K562 treated with DMSO at 1 percent for 24 hours (cell line): ENCODE results near the gene PRPS1. TPM values are rescaled to one million over a fixed set of nuclear protein-coding genes. Genes with fewer than 3 reads are reported as not detected.

Source experiments
- total RNA-seq: library from RNA; unstranded; fragments of 300-600 nt; gene quantifications from 2 replicates; pipeline ENCODE4 v1.2.3, GENCODE V29; 2022; ENCODE audit warnings: low read depth; ENCODE audit not compliant: insufficient read depth

PRPS1 gene
- 51.6 and 56.7 TPM in 2 replicates for total RNA-seq

GRCh38 chrX:107627838-107628661, at the start of gene PRPS1:
Gene PRPS1 (plus strand): TSS chrX:107628510. CDS start chrX:107628629, 119 bp downstream.

Other genes with a start within 250 kb of the PRPS1 start
- gene FRMPD3, start 178.9 kb upstream of the PRPS1 start, total RNA-seq: not detected in 2 replicates
- gene TSC22D3, start 147.3 kb downstream of the PRPS1 start, total RNA-seq: 12.3 and 15.0 TPM in 2 replicates
- gene NCBP2L, start 149.2 kb downstream of the PRPS1 start, total RNA-seq: not detected in 2 replicates
- gene MID2, start 197.4 kb downstream of the PRPS1 start, total RNA-seq: not detected in 2 replicates